ENCODE results near the gene POLD3. TPM values are rescaled to one million over a fixed set of nuclear protein-coding genes. Genes with fewer than 3 reads are reported as not detected.

The POLD3 gene
- total and polyA plus RNA-seq, 10 of the 15 experiments (the other 5 are each of a cell fraction or from before 2014, with no cell fraction given) = 23.8 to 63.7 (median 38.7) TPM

DNA sequence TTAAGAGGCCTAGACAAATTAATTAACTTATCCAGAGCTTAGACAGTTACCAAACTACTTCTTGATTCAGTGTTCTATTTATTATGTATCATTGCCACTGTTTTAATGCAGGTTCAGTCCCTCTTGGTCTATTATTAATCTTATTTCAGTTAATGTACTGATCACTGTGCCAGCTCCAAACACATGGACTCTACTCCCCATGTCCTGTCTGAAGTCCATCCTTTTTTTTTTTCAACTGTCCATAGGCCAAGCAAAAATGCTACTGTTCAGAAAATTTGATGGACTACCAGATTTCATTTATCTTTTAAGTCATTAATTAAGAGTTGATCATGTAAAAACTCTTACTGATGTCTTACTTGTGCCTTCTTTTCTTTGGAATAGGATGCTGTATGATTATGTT, 11.9 kb downstream of the POLD3 start:
- TF ChIP-seq SMAD5 (IDR thresholded peaks at IDR 0.05; ENCODE audit: low read depth) = no peak
- TF ChIP-seq, protein P1, sequence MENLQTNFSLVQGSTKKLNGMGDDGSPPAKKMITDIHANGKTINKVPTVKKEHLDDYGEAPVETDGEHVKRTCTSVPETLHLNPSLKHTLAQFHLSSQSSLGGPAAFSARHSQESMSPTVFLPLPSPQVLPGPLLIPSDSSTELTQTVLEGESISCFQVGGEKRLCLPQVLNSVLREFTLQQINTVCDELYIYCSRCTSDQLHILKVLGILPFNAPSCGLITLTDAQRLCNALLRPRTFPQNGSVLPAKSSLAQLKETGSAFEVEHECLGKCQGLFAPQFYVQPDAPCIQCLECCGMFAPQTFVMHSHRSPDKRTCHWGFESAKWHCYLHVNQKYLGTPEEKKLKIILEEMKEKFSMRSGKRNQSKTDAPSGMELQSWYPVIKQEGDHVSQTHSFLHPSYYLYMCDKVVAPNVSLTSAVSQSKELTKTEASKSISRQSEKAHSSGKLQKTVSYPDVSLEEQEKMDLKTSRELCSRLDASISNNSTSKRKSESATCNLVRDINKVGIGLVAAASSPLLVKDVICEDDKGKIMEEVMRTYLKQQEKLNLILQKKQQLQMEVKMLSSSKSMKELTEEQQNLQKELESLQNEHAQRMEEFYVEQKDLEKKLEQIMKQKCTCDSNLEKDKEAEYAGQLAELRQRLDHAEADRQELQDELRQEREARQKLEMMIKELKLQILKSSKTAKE (IDR thresholded peaks at IDR 0.05; ENCODE audit: low read depth, poor library complexity, severe bottlenecking) = no peak
- no peak for TF ChIP-seq PML (IDR thresholded peaks at IDR 0.05; ENCODE audit: low read length)
- TF ChIP-seq KDM1A (IDR thresholded peaks at IDR 0.05; ENCODE audit: borderline replicate concordance) = no peak
- no peak for TF ChIP-seq JUNB (IDR thresholded peaks at IDR 0.05)
- TF ChIP-seq RCOR1 (conservative IDR thresholded peaks at IDR 0.05; ENCODE audit: low read depth, low read length) = no peak
- TF ChIP-seq EP300 (IDR thresholded peaks at IDR 0.05; ENCODE audit: borderline replicate concordance in 1 of 2, control insufficient read depth in 1 of 2, low read depth in 2 of 2, low read length in 2 of 2) = no peak
- no peak for TF ChIP-seq POLR2A (IDR thresholded peaks at IDR 0.05; ENCODE audit: low read depth, low read length)
- no peak for TF ChIP-seq NR2F1 (conservative IDR thresholded peaks at IDR 0.05)
- no peak for TF ChIP-seq NFYA (IDR thresholded peaks at IDR 0.05; ENCODE audit: borderline replicate concordance, low read depth, low read length)
- TF ChIP-seq ZBTB40 (IDR thresholded peaks at IDR 0.05; ENCODE audit: borderline replicate concordance) = no peak
- no peak for TF ChIP-seq PAX5 (IDR thresholded peaks at IDR 0.05; ENCODE audit: borderline replicate concordance, low read depth, low read length)

More for the DNA sequence above, 11.9 kb downstream of the POLD3 start:
- FAIRE-seq (no peak), ATAC-seq (no peak), DNase-seq (ENCODE audit: low read depth, low spot score) (no peak)
- Histone ChIP-seq H3K27ac (ENCODE audit: control insufficient read depth, insufficient read depth) (no peak overlapping the region), H3K27me3 (replicated peaks in 1 of 2; ENCODE audit: control insufficient read depth in 2 of 2, insufficient read depth in 2 of 2, low read length in 1 of 2) (no peaks in the 10 kb centered on the region), H3K9ac (ENCODE audit: control insufficient read depth, insufficient read depth, low read length) (no peak overlapping the region), H4K20me1 (ENCODE audit: control insufficient read depth, insufficient read depth) (no peaks in the 10 kb centered on the region), H3K4me3 (no peak overlapping the region), H3K79me2 (ENCODE audit: control insufficient read depth, insufficient read depth, low read length) (no peaks in the 10 kb centered on the region), H3K4me1 (ENCODE audit: control insufficient read depth, insufficient read depth, low read length) (no peaks in the 10 kb centered on the region), H3K9me3 (replicated peaks; ENCODE audit: control insufficient read depth, insufficient read depth, low read length) (no peaks in the 10 kb centered on the region), H3K4me2 (ENCODE audit: control insufficient read depth, insufficient read depth) (no peak overlapping the region), H2AFZ (ENCODE audit: control insufficient read depth, low read depth, low read length) (no peak overlapping the region), H3K36me3 (ENCODE audit: control insufficient read depth in 2 of 2, insufficient read depth in 2 of 2, low read length in 1 of 2) (peaks cover 0 to 11% of the 10 kb centered on the region in 2 experiments)
- ChIA-PET SMC1A (ENCODE audit: uncharacterized antibody, unreplicated experiment) (interaction anchor here (0.5 to 2.7 kb wide), 2 partner anchors 12 to 41 kb away, joined by 4 to 9 read pairs; partner anchors contain the start of gene POLD3), CTCF (interaction anchor here (0.6 to 2.2 kb wide), 3 partner anchors 11 to 151 kb away, joined by 3 to 6 read pairs (median 3); no protein-coding TSS in a partner anchor), RAD21 (ENCODE audit: unreplicated experiment) (no interaction called here), POLR2A (interaction anchor here (1.0 kb wide), 1 partner anchor 10 kb away, joined by 3 read pairs; no protein-coding TSS in a partner anchor)
- BruUV-seq (replicated peaks) = no TSS peak
- in situ Hi-C loops (cut with MboI) = no loop called here
- intact Hi-C loops (cut with micrococcal nuclease; ENCODE audit: unreplicated experiment) = no loop called here
